ENCODE results near the gene HHAT. TPM values are rescaled to one million over a fixed set of nuclear protein-coding genes. Genes with fewer than 3 reads are reported as not detected.

Gene HHAT
- total and polyA plus RNA-seq, 4 donors, result 1.2 to 11.3 (median 3.8) TPM

DNA sequence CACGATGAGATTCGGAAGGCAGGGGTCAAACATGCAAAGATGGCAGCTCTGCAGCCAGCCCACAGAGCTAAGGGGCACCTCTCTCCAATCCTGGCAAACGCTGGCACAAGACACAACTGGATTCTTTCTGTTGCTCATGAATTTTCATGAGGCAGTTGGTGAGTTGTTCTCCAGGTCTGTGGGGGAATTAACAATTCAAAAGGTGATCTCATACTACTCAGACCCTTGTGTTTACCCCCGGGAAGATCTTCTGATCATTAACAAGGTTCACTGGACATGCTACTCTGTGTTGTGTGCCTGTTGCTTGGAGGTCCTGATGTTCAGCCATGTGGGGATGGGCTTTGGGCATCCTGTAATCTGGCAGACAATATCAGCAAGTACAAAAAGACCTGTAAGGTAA, 128.9 kb downstream of the HHAT start:
- Histone ChIP-seq H3K27me3 (ENCODE audit: control insufficient read depth in 3 of 3, insufficient read depth in 3 of 3, low read length in 2 of 3) (no peaks in the 10 kb centered on the region), H3K9me3 (ENCODE audit: control insufficient read depth in 4 of 4, insufficient read depth in 3 of 4, low read length in 3 of 4) (no peaks in the 10 kb centered on the region), H3K9ac (ENCODE audit: insufficient read depth in 1 of 2, low read length in 2 of 2) (no peak overlapping the region), H3K4me1 (ENCODE audit: control insufficient read depth in 5 of 5, insufficient read depth in 5 of 5, low read length in 5 of 5) (no peaks in the 10 kb centered on the region), H3K4me3 (no peak overlapping the region), H3K27ac (ENCODE audit: low read depth in 1 of 2, low read length in 1 of 2) (no peak overlapping the region), H3K36me3 (ENCODE audit: control insufficient read depth in 4 of 4, insufficient read depth in 4 of 4, low read length in 4 of 4) (no peaks in the 10 kb centered on the region)
- ATAC-seq (ENCODE audit: insufficient read depth, low FRiP score), result no peak
- 88 to 90% methylated on average over 4 of the region's 4 CpGs for WGBS, 2 donors
- DNase-seq, result no peak
- TF ChIP-seq CTCF (IDR thresholded peaks at IDR 0.05; ENCODE audit: control extremely low read depth, extremely low read depth), result no peak

GRCh38 chr1:210464519-210465039, 135.9 kb downstream of the HHAT start:
- 73 to 91% methylated on average over 11 of the region's 11 CpGs for WGBS, 2 donors
- Histone ChIP-seq H3K4me3 (no peak overlapping the region), H3K9me3 (ENCODE audit: control insufficient read depth in 4 of 4, insufficient read depth in 3 of 4, low read length in 3 of 4) (peaks cover 0 to 2% (median 0%) of the 10 kb centered on the region in 4 donors), H3K27me3 (ENCODE audit: control insufficient read depth in 3 of 3, insufficient read depth in 3 of 3, low read length in 2 of 3) (no peaks in the 10 kb centered on the region), H3K4me1 (ENCODE audit: control insufficient read depth in 5 of 5, insufficient read depth in 5 of 5, low read length in 5 of 5) (no peaks in the 10 kb centered on the region), H3K36me3 (ENCODE audit: control insufficient read depth in 4 of 4, insufficient read depth in 4 of 4, low read length in 4 of 4) (peaks cover 0 to 4% (median 0%) of the 10 kb centered on the region in 4 donors), H3K27ac (ENCODE audit: low read depth in 1 of 2, low read length in 1 of 2) (no peak overlapping the region), H3K9ac (ENCODE audit: insufficient read depth in 1 of 2, low read length in 2 of 2) (no peak overlapping the region)
- DNase-seq (peak in 1 of 3 donors; percentile 3), ATAC-seq (ENCODE audit: insufficient read depth, low FRiP score) (peak; percentile 61)
- TF ChIP-seq CTCF (IDR thresholded peaks at IDR 0.05; ENCODE audit: control extremely low read depth, extremely low read depth), result no peak

DNA sequence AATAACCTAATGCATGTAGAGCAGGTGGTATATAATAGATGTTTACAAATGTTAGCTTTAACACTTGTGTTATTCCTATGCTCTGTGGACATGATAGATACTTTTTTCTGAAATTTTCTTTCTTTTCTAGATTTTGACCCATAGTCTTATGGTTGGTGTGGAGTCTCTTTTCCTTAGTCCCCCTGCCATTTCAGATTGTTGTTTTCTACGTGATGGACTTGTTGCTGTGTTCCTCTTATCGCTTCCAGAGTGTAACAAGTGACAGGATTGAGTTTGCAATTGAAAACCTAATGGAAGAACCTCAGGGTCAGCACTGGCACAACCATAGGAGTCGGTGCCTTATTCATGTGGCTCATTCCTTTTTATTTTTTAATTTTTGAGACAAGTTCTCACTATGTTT, 136.4 kb downstream of the HHAT start:
- no peak overlapping the region for H3K27ac ChIP-seq (ENCODE audit: low read depth in 1 of 2, low read length in 1 of 2)
- peaks cover 0 to 4% (median 0%) of the 10 kb centered on the region in 4 donors for H3K36me3 ChIP-seq (ENCODE audit: control insufficient read depth in 4 of 4, insufficient read depth in 4 of 4, low read length in 4 of 4)
- ATAC-seq (ENCODE audit: insufficient read depth, low FRiP score) (no peak), DNase-seq (no peak)
- H3K4me3 ChIP-seq, result no peak overlapping the region
- 91 to 93% methylated on average over 3 of the region's 3 CpGs for WGBS, 2 donors
- H3K9ac ChIP-seq (ENCODE audit: insufficient read depth in 1 of 2, low read length in 2 of 2), result no peak overlapping the region
- TF ChIP-seq CTCF (IDR thresholded peaks at IDR 0.05; ENCODE audit: control extremely low read depth, extremely low read depth), result no peak
- H3K4me1 ChIP-seq (ENCODE audit: control insufficient read depth in 5 of 5, insufficient read depth in 5 of 5, low read length in 5 of 5), result no peaks in the 10 kb centered on the region
- no peaks in the 10 kb centered on the region for H3K27me3 ChIP-seq (ENCODE audit: control insufficient read depth in 3 of 3, insufficient read depth in 3 of 3, low read length in 2 of 3)
- H3K9me3 ChIP-seq (ENCODE audit: control insufficient read depth in 4 of 4, insufficient read depth in 3 of 4, low read length in 3 of 4), result peaks cover 0 to 2% (median 0%) of the 10 kb centered on the region in 4 donors
